Measurements from ENCODE around the gene AMBN. TPM values are rescaled to one million over a fixed set of nuclear protein-coding genes. Genes with fewer than 3 reads are reported as not detected.

The AMBN gene
- total and polyA plus RNA-seq, 3 experiments from 2014 or later = not detected

DNA sequence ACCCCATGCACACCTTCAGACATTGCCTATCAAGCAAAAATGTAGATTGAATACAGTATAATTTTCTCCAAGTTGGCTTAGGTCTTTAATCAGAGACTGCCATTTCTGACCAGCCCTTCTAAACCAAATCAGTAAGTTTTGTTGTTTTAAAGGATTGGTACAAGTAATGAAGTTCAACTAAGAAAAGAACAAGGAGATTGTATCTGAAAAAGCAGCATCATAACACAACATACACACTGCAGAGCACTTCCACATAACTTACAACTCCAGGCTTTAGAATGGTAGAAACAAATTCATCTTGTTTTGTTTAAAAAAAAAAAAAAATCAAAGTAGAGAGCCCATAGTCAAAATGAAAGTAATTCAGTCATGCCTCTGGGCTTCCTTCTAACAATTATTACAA is 16.1 kb upstream of the AMBN start:
- Mint-ChIP-seq H3K27ac (no peak overlapping the region), H3K9me3 (no peaks in the 10 kb centered on the region), H3K4me1 (no peaks in the 10 kb centered on the region), H3K4me3 (no peak overlapping the region), H3K36me3 (no peaks in the 10 kb centered on the region), H3K27me3 (peaks cover 3 to 28% of the 10 kb centered on the region in 2 donors)
- no peaks in the 10 kb centered on the region for H3K36me3 ChIP-seq (ENCODE audit: insufficient read depth, low read length)
- H3K27me3 ChIP-seq (ENCODE audit: insufficient read depth, low read length, poor library complexity, severe bottlenecking) = no peaks in the 10 kb centered on the region
- DNase-seq = no peak
- no peak overlapping the region for H3K4me3 ChIP-seq (ENCODE audit: low read length)
- H3K4me1 ChIP-seq (ENCODE audit: insufficient read depth, low read length) = no peaks in the 10 kb centered on the region
- CTCF ChIA-PET = no interaction called here
- no peaks in the 10 kb centered on the region for H3K9me3 ChIP-seq (ENCODE audit: low read length)
- H3K27ac ChIP-seq (ENCODE audit: low read depth, low read length) = no peak overlapping the region
- POLR2A ChIA-PET = no interaction called here

GRCh38 chr4:70577220-70577927 is 14.7 kb upstream of the AMBN start:
- Mint-ChIP-seq H3K9me3 (no peaks in the 10 kb centered on the region), H3K4me1 (no peaks in the 10 kb centered on the region), H3K27ac (no peak overlapping the region), H3K27me3 (peaks cover 2 to 24% of the 10 kb centered on the region in 2 donors), H3K4me3 (no peak overlapping the region), H3K36me3 (no peaks in the 10 kb centered on the region)
- Histone ChIP-seq H3K4me1 (ENCODE audit: insufficient read depth, low read length) (no peaks in the 10 kb centered on the region), H3K4me3 (ENCODE audit: low read length) (no peak overlapping the region), H3K27ac (ENCODE audit: low read depth, low read length) (no peak overlapping the region), H3K9me3 (ENCODE audit: low read length) (no peaks in the 10 kb centered on the region), H3K27me3 (ENCODE audit: insufficient read depth, low read length, poor library complexity, severe bottlenecking) (no peaks in the 10 kb centered on the region), H3K36me3 (ENCODE audit: insufficient read depth, low read length) (no peaks in the 10 kb centered on the region)
- DNase-seq = no peak
- POLR2A ChIA-PET = no interaction called here
- CTCF ChIA-PET = interaction anchor here (1.4 kb wide), 1 partner anchor 11 kb away, joined by 3 read pairs; no protein-coding TSS in a partner anchor

GRCh38 chr4:70581980-70582379 is 10.1 kb upstream of the AMBN start:
- Histone ChIP-seq H3K9me3 (ENCODE audit: low read length) (no peaks in the 10 kb centered on the region), H3K4me1 (ENCODE audit: insufficient read depth, low read length) (no peaks in the 10 kb centered on the region), H3K27ac (ENCODE audit: low read depth, low read length) (no peak overlapping the region), H3K36me3 (ENCODE audit: insufficient read depth, low read length) (no peaks in the 10 kb centered on the region), H3K27me3 (ENCODE audit: insufficient read depth, low read length, poor library complexity, severe bottlenecking) (no peaks in the 10 kb centered on the region), H3K4me3 (ENCODE audit: low read length) (no peak overlapping the region)
- peaks cover 0 to 2% (median 0%) of the 10 kb centered on the region in 5 donors for H3K9me3 Mint-ChIP-seq
- H3K27me3 Mint-ChIP-seq = peaks cover 2 to 14% of the 10 kb centered on the region in 2 donors
- H3K27ac Mint-ChIP-seq = no peak overlapping the region
- POLR2A ChIA-PET = no interaction called here
- CTCF ChIA-PET = no interaction called here
- H3K4me3 Mint-ChIP-seq = no peak overlapping the region
- H3K4me1 Mint-ChIP-seq = no peaks in the 10 kb centered on the region
- H3K36me3 Mint-ChIP-seq = no peaks in the 10 kb centered on the region
- DNase-seq = no peak

GRCh38 chr4:70583952-70584834 is 7.9 kb upstream of the AMBN start:
- Mint-ChIP-seq H3K9me3 (peaks cover 0 to 2% (median 0%) of the 10 kb centered on the region in 5 donors), H3K27me3 (peaks cover 3 to 6% of the 10 kb centered on the region in 2 donors), H3K27ac (no peak overlapping the region), H3K36me3 (no peaks in the 10 kb centered on the region), H3K4me1 (no peaks in the 10 kb centered on the region), H3K4me3 (no peak overlapping the region)
- Histone ChIP-seq H3K9me3 (ENCODE audit: low read length) (no peaks in the 10 kb centered on the region), H3K27me3 (ENCODE audit: insufficient read depth, low read length, poor library complexity, severe bottlenecking) (no peaks in the 10 kb centered on the region), H3K4me3 (ENCODE audit: low read length) (no peak overlapping the region), H3K27ac (ENCODE audit: low read depth, low read length) (no peak overlapping the region), H3K36me3 (ENCODE audit: insufficient read depth, low read length) (no peaks in the 10 kb centered on the region), H3K4me1 (ENCODE audit: insufficient read depth, low read length) (no peaks in the 10 kb centered on the region)
- ChIA-PET POLR2A (no interaction called here), CTCF (no interaction called here)
- no peak for DNase-seq

GRCh38 chr4:70586841-70587240 is 5.2 kb upstream of the AMBN start:
- CTCF ChIA-PET = no interaction called here
- Mint-ChIP-seq H3K36me3 (no peaks in the 10 kb centered on the region), H3K4me1 (no peaks in the 10 kb centered on the region), H3K27ac (no peak overlapping the region), H3K27me3 (peaks cover 3 to 6% of the 10 kb centered on the region in 2 donors), H3K9me3 (peaks cover 0 to 2% (median 0%) of the 10 kb centered on the region in 5 donors), H3K4me3 (no peak overlapping the region)
- no peak overlapping the region for H3K4me3 ChIP-seq (ENCODE audit: low read length)
- no peaks in the 10 kb centered on the region for H3K27me3 ChIP-seq (ENCODE audit: insufficient read depth, low read length, poor library complexity, severe bottlenecking)
- H3K4me1 ChIP-seq (ENCODE audit: insufficient read depth, low read length) = no peaks in the 10 kb centered on the region
- H3K36me3 ChIP-seq (ENCODE audit: insufficient read depth, low read length) = no peaks in the 10 kb centered on the region
- DNase-seq = no peak
- no peak overlapping the region for H3K27ac ChIP-seq (ENCODE audit: low read depth, low read length)
- H3K9me3 ChIP-seq (ENCODE audit: low read length) = no peaks in the 10 kb centered on the region
- POLR2A ChIA-PET = no interaction called here

DNA sequence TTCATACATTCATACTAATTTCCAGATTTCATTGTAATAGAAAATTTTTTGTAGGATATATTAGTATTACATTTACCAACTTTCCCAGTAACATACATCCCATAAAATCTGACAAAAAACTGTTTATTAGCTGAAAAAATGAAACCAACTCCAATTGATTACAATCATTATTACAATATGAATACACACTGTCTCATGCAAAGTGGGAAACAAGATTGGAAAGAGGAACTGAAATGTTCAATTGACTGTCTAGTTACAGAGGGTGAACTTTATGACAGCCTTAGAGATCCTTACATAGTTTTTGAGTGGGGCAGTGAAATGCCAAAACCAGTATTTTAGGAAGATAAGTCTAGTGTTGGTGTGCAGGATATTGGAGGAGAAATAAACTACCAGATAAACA is 2.3 kb upstream of the AMBN start:
- no peaks in the 10 kb centered on the region for H3K9me3 Mint-ChIP-seq

DNA sequence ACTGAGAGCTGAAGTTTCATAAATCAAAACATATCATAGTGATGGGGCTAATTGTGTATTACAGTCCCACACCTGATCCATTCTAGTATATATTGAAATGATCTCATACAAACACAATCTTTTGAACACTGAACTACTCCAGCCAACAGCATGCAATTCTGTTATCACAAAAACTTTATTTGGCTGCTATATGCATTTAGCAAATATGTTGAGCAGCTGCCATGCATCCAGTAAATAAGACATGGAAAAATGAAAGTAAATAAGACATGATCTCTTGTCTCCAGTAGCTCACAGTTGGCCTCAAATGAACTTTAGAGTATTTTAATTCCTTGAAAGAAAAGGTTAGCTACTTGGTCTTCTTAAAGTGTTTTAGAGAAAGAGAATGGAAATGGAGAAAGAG is 2.1 kb downstream of the AMBN start:
- Mint-ChIP-seq H3K4me1 (peaks cover 2 to 5% (median 3%) of the 10 kb centered on the region in 3 donors), H3K27me3 (peaks cover 3 to 8% of the 10 kb centered on the region in 2 donors), H3K36me3 (no peaks in the 10 kb centered on the region), H3K27ac (no peak overlapping the region), H3K4me3 (no peak overlapping the region), H3K9me3 (no peaks in the 10 kb centered on the region)
- no peaks in the 10 kb centered on the region for H3K9me3 ChIP-seq (ENCODE audit: low read length)
- no peak for DNase-seq
- no peaks in the 10 kb centered on the region for H3K27me3 ChIP-seq (ENCODE audit: insufficient read depth, low read length, poor library complexity, severe bottlenecking)
- POLR2A ChIA-PET = no interaction called here
- no peaks in the 10 kb centered on the region for H3K36me3 ChIP-seq (ENCODE audit: insufficient read depth, low read length)
- no peak overlapping the region for H3K27ac ChIP-seq (ENCODE audit: low read depth, low read length)
- no peaks in the 10 kb centered on the region for H3K4me1 ChIP-seq (ENCODE audit: insufficient read depth, low read length)
- CTCF ChIA-PET = no interaction called here
- no peak overlapping the region for H3K4me3 ChIP-seq (ENCODE audit: low read length)

More for the DNA sequence above, 2.3 kb upstream of the AMBN start:
- H3K36me3 Mint-ChIP-seq = no peaks in the 10 kb centered on the region
- H3K27me3 Mint-ChIP-seq = peaks cover 1 to 2% of the 10 kb centered on the region in 2 donors
- H3K27ac Mint-ChIP-seq = no peak overlapping the region
- H3K36me3 ChIP-seq (ENCODE audit: insufficient read depth, low read length) = no peaks in the 10 kb centered on the region
- H3K4me1 Mint-ChIP-seq = peaks cover 1 to 5% (median 3%) of the 10 kb centered on the region in 3 donors
- no peaks in the 10 kb centered on the region for H3K9me3 ChIP-seq (ENCODE audit: low read length)
- H3K27me3 ChIP-seq (ENCODE audit: insufficient read depth, low read length, poor library complexity, severe bottlenecking) = no peaks in the 10 kb centered on the region
- H3K27ac ChIP-seq (ENCODE audit: low read depth, low read length) = no peak overlapping the region
- H3K4me3 Mint-ChIP-seq = no peak overlapping the region
- no peaks in the 10 kb centered on the region for H3K4me1 ChIP-seq (ENCODE audit: insufficient read depth, low read length)
- H3K4me3 ChIP-seq (ENCODE audit: low read length) = no peak overlapping the region
- ChIA-PET POLR2A (no interaction called here), CTCF (interaction anchor here (0.7 kb wide), 1 partner anchor 11 kb away, joined by 4 read pairs; no protein-coding TSS in a partner anchor)
- DNase-seq = no peak

DNA sequence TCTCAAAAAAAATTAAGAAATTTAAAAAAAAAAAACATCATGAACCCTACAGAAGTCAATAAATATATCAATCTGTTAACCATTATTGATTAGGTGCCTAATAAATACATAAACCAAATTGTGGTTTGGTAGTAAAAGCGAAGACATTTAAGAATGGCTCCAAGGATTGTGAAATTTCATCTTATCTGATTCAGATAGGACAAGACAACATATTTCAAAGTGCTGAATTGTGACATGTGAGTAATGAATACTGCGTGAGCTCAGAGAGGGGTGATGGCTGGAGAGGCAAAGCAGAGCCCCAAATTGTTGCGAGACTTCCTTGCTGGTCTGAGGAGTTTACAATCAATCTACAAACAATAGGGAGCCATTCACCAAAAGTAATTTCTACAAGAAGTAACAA is 8.2 kb downstream of the AMBN start:
- no peak overlapping the region for H3K27ac ChIP-seq (ENCODE audit: low read depth, low read length)
- Mint-ChIP-seq H3K4me1 (no peaks in the 10 kb centered on the region), H3K36me3 (no peaks in the 10 kb centered on the region), H3K9me3 (no peaks in the 10 kb centered on the region), H3K27ac (no peak overlapping the region), H3K4me3 (no peak overlapping the region), H3K27me3 (peaks cover 7 to 9% of the 10 kb centered on the region in 2 donors)
- H3K27me3 ChIP-seq (ENCODE audit: insufficient read depth, low read length, poor library complexity, severe bottlenecking) = no peaks in the 10 kb centered on the region
- ChIA-PET CTCF (interaction anchor here (1.1 to 1.9 kb wide), 3 partner anchors 10 to 302 kb away, joined by 3 to 4 read pairs (median 4); partner anchors contain the start of gene MOB1B), POLR2A (interaction anchor here (0.6 kb wide), 1 partner anchor 1057 kb away, joined by 4 read pairs; no protein-coding TSS in a partner anchor)
- H3K4me3 ChIP-seq (ENCODE audit: low read length) = no peak overlapping the region
- no peaks in the 10 kb centered on the region for H3K9me3 ChIP-seq (ENCODE audit: low read length)
- no peaks in the 10 kb centered on the region for H3K4me1 ChIP-seq (ENCODE audit: insufficient read depth, low read length)
- no peaks in the 10 kb centered on the region for H3K36me3 ChIP-seq (ENCODE audit: insufficient read depth, low read length)
- no peak for DNase-seq

Measured in CD8-positive, alpha-beta memory T cell (primary cell).